Effector memory CD8-positive, alpha-beta T cell (primary cell): ENCODE results near the gene CNTN1.
"Not testable (repeated sequence)": the region's sequence is repeated elsewhere in the genome, so short reads cannot be mapped to it uniquely, and the experiment has no call there.

Experiments used
- ATAC-seq: fragments of 150-1000 bp; cut with Tn5 transposase; replicated peaks from 2 replicates; pipeline ENCODE4 v1.10.0; 2021; ENCODE audit warnings: mild to moderate bottlenecking, moderate library complexity
- DNase-seq, 3 experiments: peaks; one replicate each; pipeline ENCODE4 v3.0.0; 2021
- H3K27ac Mint-ChIP-seq, 2 donors: one replicate each; pipeline ENCODE4 v1.8.0; 2022; ENCODE audit warnings: mild to moderate bottlenecking in 2 of 2, mixed read lengths in 2 of 2, moderate library complexity in 2 of 2
- H3K27me3 Mint-ChIP-seq, 2 donors: one replicate each; pipeline ENCODE4 v1.8.0; 2022; ENCODE audit warnings: mixed read lengths in 2 of 2
- H3K36me3 Mint-ChIP-seq: one replicate; pipeline ENCODE4 v1.8.0; 2022; ENCODE audit warnings: mild to moderate bottlenecking, moderate library complexity, mixed read lengths; ENCODE audit not compliant: insufficient read depth
- H3K4me1 Mint-ChIP-seq, 2 donors: one replicate each; pipeline ENCODE4 v1.8.0; 2022; ENCODE audit warnings: low read depth in 2 of 2, mixed read lengths in 2 of 2
- H3K4me3 Mint-ChIP-seq, 2 donors: one replicate each; pipeline ENCODE4 v1.8.0; 2022; ENCODE audit warnings: mild to moderate bottlenecking in 2 of 2, mixed read lengths in 2 of 2, moderate library complexity in 2 of 2
- H3K9me3 Mint-ChIP-seq, 2 donors: one replicate each; pipeline ENCODE4 v1.8.0; 2022; ENCODE audit warnings: mixed read lengths in 2 of 2

CNTN1 gene

GRCh38 chr12:41073633-41074472 is 381.6 kb downstream of the CNTN1 start:
- H3K4me3 Mint-ChIP-seq: no peak overlapping the region
- ATAC-seq (no peak), DNase-seq (no peak)
- no peaks in the 10 kb centered on the region for H3K27me3 Mint-ChIP-seq
- no peaks in the 10 kb centered on the region for H3K4me1 Mint-ChIP-seq
- H3K27ac Mint-ChIP-seq: no peak overlapping the region
- peaks cover 0 to 4% of the 10 kb centered on the region in 2 donors for H3K9me3 Mint-ChIP-seq
- no peaks in the 10 kb centered on the region for H3K36me3 Mint-ChIP-seq

GRCh38 chr12:41074473-41074769 is 382.2 kb downstream of the CNTN1 start:
- Mint-ChIP-seq H3K4me1 (no peaks in the 10 kb centered on the region), H3K4me3 (no peak overlapping the region), H3K27ac (no peak overlapping the region), H3K9me3 (peaks cover 1 to 4% of the 10 kb centered on the region in 2 donors), H3K27me3 (no peaks in the 10 kb centered on the region), H3K36me3 (no peaks in the 10 kb centered on the region)
- ATAC-seq: no peak
- no peak for DNase-seq

GRCh38 chr12:41076114-41076513 is 383.9 kb downstream of the CNTN1 start:
- Mint-ChIP-seq H3K4me1 (no peaks in the 10 kb centered on the region), H3K27ac (no peak overlapping the region), H3K4me3 (no peak overlapping the region), H3K27me3 (no peaks in the 10 kb centered on the region), H3K9me3 (peaks cover 4 to 13% of the 10 kb centered on the region in 2 donors), H3K36me3 (no peaks in the 10 kb centered on the region)
- no peak for DNase-seq
- no peak for ATAC-seq

GRCh38 chr12:41081241-41081640 is 389.0 kb downstream of the CNTN1 start:
- H3K27me3 Mint-ChIP-seq, H3K27ac Mint-ChIP-seq, H3K4me1 Mint-ChIP-seq, DNase-seq, ATAC-seq, H3K36me3 Mint-ChIP-seq, H3K4me3 Mint-ChIP-seq: not testable (repeated sequence)
- peaks cover 0 to 20% of the 10 kb centered on the region in 2 donors for H3K9me3 Mint-ChIP-seq

- H3K27ac Mint-ChIP-seq: no peak overlapping the region
- H3K4me1 Mint-ChIP-seq: no peaks in the 10 kb centered on the region
- H3K36me3 Mint-ChIP-seq: no peaks in the 10 kb centered on the region
- DNase-seq (no peak), ATAC-seq (no peak)
- no peaks in the 10 kb centered on the region for H3K27me3 Mint-ChIP-seq
- peaks cover 4 to 9% of the 10 kb centered on the region in 2 donors for H3K9me3 Mint-ChIP-seq
- no peak overlapping the region for H3K4me3 Mint-ChIP-seq
Observed at GRCh38 chr12:41089438-41089837, 397.2 kb downstream of the CNTN1 start.

GRCh38 chr12:41092115-41092514 is 399.9 kb downstream of the CNTN1 start:
- Mint-ChIP-seq H3K27ac (no peak overlapping the region), H3K4me1 (no peaks in the 10 kb centered on the region), H3K36me3 (no peaks in the 10 kb centered on the region), H3K27me3 (no peaks in the 10 kb centered on the region), H3K9me3 (peaks cover 4 to 15% of the 10 kb centered on the region in 2 donors), H3K4me3 (no peak overlapping the region)
- DNase-seq (no peak), ATAC-seq (no peak)

GRCh38 chr12:41096797-41097196 is 404.6 kb downstream of the CNTN1 start:
- no peak for ATAC-seq

GRCh38 chr12:41100572-41100971 is 408.3 kb downstream of the CNTN1 start:
- no peak for DNase-seq

More at GRCh38 chr12:41096797-41097196, 404.6 kb downstream of the CNTN1 start:
- no peaks in the 10 kb centered on the region for H3K36me3 Mint-ChIP-seq
- no peak overlapping the region for H3K4me3 Mint-ChIP-seq
- H3K4me1 Mint-ChIP-seq: no peaks in the 10 kb centered on the region
- no peaks in the 10 kb centered on the region for H3K27me3 Mint-ChIP-seq
- peaks cover 4 to 7% of the 10 kb centered on the region in 2 donors for H3K9me3 Mint-ChIP-seq
- no peak overlapping the region for H3K27ac Mint-ChIP-seq
- DNase-seq: no peak

GRCh38 chr12:41101806-41102205 is 409.6 kb downstream of the CNTN1 start:
- Mint-ChIP-seq H3K27ac (no peak overlapping the region), H3K27me3 (no peaks in the 10 kb centered on the region), H3K4me1 (no peaks in the 10 kb centered on the region), H3K4me3 (no peak overlapping the region), H3K9me3 (peaks cover 0 to 10% of the 10 kb centered on the region in 2 donors), H3K36me3 (no peaks in the 10 kb centered on the region)
- ATAC-seq (no peak), DNase-seq (no peak)

More at GRCh38 chr12:41100572-41100971, 408.3 kb downstream of the CNTN1 start:
- Mint-ChIP-seq H3K4me3 (no peak overlapping the region), H3K9me3 (peaks cover 0 to 3% of the 10 kb centered on the region in 2 donors), H3K4me1 (no peaks in the 10 kb centered on the region), H3K27me3 (no peaks in the 10 kb centered on the region), H3K36me3 (no peaks in the 10 kb centered on the region), H3K27ac (no peak overlapping the region)
- no peak for ATAC-seq

GRCh38 chr12:41103614-41104013 is 411.4 kb downstream of the CNTN1 start:
- no peak overlapping the region for H3K27ac Mint-ChIP-seq
- H3K9me3 Mint-ChIP-seq: peaks cover 2 to 17% of the 10 kb centered on the region in 2 donors
- ATAC-seq (no peak), DNase-seq (no peak)
- H3K27me3 Mint-ChIP-seq: no peaks in the 10 kb centered on the region
- no peaks in the 10 kb centered on the region for H3K4me1 Mint-ChIP-seq
- no peak overlapping the region for H3K4me3 Mint-ChIP-seq
- no peaks in the 10 kb centered on the region for H3K36me3 Mint-ChIP-seq

GRCh38 chr12:41106315-41106714 is 414.1 kb downstream of the CNTN1 start:
- Mint-ChIP-seq H3K4me3 (no peak overlapping the region), H3K4me1 (no peaks in the 10 kb centered on the region), H3K36me3 (no peaks in the 10 kb centered on the region), H3K27me3 (no peaks in the 10 kb centered on the region), H3K27ac (no peak overlapping the region), H3K9me3 (peaks cover 2 to 17% of the 10 kb centered on the region in 2 donors)
- ATAC-seq: no peak
- no peak for DNase-seq

GRCh38 chr12:41108032-41108431 is 415.8 kb downstream of the CNTN1 start:
- ATAC-seq (no peak), DNase-seq (no peak)
- H3K4me1 Mint-ChIP-seq: no peaks in the 10 kb centered on the region
- no peak overlapping the region for H3K27ac Mint-ChIP-seq
- no peak overlapping the region for H3K4me3 Mint-ChIP-seq
- H3K27me3 Mint-ChIP-seq: no peaks in the 10 kb centered on the region
- H3K9me3 Mint-ChIP-seq: peaks cover 2 to 17% of the 10 kb centered on the region in 2 donors
- H3K36me3 Mint-ChIP-seq: no peaks in the 10 kb centered on the region

GRCh38 chr12:41112903-41113302 is 420.7 kb downstream of the CNTN1 start:
- H3K4me1 Mint-ChIP-seq: no peaks in the 10 kb centered on the region
- no peak overlapping the region for H3K4me3 Mint-ChIP-seq
- H3K27me3 Mint-ChIP-seq: no peaks in the 10 kb centered on the region
- H3K27ac Mint-ChIP-seq: no peak overlapping the region
- DNase-seq (no peak), ATAC-seq (no peak)
- no peaks in the 10 kb centered on the region for H3K36me3 Mint-ChIP-seq
- H3K9me3 Mint-ChIP-seq: no peaks in the 10 kb centered on the region

GRCh38 chr12:41120211-41120610 is 428.0 kb downstream of the CNTN1 start:
- Mint-ChIP-seq H3K4me1 (no peaks in the 10 kb centered on the region), H3K4me3 (no peak overlapping the region), H3K9me3 (peaks cover 0 to 1% of the 10 kb centered on the region in 2 donors), H3K36me3 (no peaks in the 10 kb centered on the region), H3K27me3 (no peaks in the 10 kb centered on the region), H3K27ac (no peak overlapping the region)
- no peak for ATAC-seq
- DNase-seq: no peak
